Activated CD8-positive, alpha-beta memory T cell treated with anti-CD3 and anti-CD28 coated beads, Interleukin-2, amount 50 U/mL, for 24 hours (primary cell): ENCODE results near the gene PF4V1.
"Not testable (repeated sequence)": the region's sequence is repeated elsewhere in the genome, so short reads cannot be mapped to it uniquely, and the experiment has no call there.

ENCODE experiments used
- DNase-seq: peaks from one replicate; pipeline ENCODE4 v3.0.0-alpha.2; 2020; ENCODE audit errors: extremely low read depth

The PF4V1 gene

DNA sequence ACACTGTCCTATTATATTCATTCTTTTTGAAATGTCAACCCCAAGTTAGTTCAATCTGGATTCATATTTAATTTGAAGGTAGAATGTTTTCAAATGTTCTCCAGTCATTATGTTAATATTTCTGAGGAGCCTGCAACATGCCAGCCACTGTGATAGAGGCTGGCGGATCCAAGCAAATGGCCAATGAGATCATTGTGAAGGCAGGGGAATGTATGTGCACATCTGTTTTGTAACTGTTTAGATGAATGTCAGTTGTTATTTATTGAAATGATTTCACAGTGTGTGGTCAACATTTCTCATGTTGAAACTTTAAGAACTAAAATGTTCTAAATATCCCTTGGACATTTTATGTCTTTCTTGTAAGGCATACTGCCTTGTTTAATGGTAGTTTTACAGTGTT is 17.7 kb downstream of the PF4V1 start:
- DNase-seq = no peak

DNA sequence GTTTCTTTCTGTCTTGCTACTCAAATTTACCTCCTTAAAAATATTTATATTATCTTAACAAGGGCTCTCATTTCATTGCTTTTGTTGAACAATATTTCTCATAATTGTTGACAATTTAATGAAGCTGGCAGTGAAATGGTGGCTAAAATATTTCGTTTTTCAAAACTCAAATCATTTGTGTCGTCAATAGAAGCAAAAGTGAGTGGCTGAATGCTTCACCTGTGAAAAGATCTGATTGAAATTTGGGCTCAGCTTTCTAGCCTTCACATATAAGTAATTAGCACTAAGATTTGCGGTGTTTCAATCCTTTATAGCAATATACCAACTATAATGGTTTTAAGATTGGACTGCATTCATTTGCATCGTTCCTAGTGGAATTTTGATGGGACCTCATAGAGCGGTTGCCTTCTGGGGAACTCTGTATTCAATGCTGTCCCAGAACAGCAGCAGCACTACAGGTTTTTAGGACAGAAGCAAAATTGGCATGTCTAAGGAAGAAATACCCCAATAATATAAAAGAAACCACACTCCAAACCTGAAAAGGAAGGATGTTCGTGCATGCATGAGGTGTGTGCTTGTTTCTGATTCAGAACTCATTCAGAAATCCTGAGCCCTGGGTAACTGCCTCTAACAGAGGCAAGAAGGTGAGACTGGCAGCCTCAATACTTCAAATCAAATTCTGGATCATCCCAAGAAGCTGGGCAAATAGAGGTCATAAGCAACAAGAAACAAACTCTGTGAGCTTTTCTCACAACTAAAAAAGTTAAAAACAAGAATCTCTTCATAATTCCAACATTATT is 18.6 kb downstream of the PF4V1 start:
- no peak for DNase-seq

DNA sequence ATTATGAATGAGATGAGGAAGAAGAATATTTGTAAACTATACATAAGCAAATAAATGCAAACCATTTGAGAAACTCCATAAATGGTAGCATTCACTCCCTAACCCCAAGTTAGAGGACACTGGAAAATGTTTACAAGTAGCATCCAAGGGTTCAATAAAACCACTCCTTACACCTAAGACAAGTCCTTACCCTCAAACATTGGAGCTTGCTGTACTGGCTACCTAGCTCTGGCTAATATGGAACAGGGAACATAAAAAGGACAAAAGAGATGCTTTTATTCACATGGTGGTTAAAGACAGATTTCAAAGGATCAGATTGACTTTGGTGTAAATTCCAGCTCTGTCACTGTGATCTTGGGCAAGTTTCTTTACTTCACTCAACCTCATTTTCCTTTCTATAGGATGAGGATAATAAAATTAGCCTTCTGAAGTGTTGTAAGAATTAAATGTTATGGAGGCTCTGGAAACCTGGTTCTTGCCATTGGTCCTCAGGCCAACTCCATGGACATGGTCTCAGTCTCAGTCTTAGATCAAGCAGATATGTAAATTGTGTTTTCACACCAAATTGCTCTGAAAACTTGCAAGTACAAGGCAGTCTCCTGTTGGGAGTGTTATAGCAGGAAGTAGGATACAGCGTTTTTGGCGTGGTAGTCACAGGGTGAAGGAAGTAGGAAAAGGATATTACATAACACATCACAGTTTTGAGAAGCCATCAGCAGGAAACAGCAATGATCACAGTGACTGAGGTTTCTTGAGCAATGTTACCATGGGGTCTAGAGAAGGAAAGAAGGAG is 19.4 kb downstream of the PF4V1 start:
- no peak for DNase-seq

DNA sequence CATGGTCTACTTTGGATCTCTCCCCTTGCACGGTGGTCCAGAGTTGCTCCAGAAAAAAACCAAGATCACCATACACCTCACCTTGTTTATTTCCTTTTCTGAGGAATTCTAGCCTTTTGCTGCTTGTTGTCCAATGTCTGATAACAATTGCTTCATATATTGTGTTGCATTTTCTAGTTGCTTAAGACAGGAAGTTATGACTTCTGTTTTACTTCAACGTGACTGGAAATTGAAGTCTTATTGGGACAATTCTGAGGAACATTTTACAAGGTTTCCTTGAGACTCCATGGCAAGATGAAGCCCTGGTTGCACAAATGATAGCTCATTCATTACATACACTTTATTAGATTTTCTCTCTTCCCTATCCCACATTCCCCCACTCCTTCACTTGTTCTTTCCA is 21.3 kb downstream of the PF4V1 start:
- DNase-seq = no peak

DNA sequence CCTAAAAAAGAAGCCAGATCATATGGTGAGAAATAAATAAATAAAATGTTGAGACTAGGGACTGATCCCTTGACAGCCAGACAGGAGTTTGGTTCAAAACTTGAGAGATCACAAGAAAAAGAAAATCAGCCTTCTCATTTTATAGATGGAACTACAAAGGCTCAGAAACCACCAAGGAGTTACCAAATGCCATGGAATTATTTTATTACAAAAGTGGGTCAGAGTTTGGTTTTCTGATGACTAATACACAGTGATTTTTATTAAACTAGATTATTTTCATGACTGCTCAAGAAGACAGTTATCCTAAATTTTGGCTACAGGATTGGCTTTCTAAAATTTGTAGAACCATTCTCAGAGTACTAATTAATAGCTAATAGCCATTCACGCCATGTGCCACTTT is 22.3 kb downstream of the PF4V1 start:
- no peak for DNase-seq

DNA sequence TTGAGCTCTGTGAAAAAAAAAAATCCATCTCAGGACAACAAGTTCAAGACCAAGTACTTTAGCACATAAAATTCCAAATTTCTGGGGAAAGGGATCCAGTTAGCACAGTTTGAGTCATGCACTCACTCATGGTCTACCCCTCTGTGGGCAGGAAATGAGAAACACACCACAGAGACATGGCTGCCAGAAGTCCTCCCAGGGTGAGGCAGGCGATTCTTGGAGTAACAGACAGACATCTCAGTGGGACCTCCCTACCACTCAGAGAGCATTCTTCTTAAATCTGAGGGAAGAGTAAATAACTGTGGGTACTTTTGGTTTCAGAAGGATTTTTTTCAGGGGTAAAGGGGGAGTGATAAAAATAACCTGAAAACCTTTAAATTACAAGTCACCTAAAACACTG is 30.2 kb downstream of the PF4V1 start:
- no peak for DNase-seq

DNA sequence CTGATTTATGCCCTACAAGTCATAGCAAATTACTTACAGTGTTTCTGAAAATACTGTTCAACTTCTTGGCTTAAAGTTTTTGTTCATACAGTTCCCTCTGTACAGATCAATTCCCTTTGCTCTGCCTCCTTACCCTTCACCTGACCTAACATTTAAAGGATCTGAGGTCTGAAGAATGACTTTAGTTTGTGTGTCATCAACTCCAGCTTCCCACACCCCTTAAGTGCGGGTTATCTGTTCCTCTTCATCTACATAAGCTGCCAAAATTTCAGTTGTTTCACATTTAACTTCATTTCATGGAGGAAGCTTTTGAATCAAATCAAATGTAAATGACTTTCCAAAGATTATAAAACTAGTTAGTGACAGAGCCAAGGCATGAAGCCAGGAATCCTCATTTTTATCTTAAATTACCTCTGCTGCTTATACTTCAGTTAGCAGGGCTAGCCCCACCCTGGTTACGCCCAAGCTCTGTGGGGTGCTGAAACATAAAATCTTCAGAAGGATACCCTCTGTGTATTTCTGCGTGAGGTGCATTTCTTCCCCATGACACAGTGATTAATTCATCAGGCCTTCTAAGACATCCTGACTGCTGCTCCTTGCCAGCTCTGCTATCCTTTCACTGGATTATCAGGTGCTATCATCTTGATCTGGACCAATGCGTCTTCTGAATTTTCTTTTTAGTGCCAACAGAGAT is 32.6 kb downstream of the PF4V1 start:
- no peak for DNase-seq

DNA sequence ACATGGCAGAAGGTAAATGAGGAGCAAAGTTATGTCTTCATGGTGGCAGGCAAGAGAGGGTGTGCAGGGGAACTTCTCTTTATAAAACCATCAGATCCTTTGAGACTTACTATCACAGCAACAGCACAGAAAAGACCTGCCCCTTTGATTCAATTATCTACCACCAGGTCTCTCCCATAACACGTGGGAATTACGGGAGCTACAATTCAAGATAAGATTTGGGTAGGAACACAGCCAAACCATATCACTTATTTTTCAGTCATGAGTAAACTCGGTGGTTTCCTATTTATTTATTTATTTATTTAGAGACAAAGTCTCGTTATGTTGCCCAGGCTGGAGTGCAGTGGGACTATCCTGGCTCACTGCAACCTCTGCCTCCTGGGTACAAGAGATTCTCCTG is 38.2 kb downstream of the PF4V1 start:
- no peak for DNase-seq

DNA sequence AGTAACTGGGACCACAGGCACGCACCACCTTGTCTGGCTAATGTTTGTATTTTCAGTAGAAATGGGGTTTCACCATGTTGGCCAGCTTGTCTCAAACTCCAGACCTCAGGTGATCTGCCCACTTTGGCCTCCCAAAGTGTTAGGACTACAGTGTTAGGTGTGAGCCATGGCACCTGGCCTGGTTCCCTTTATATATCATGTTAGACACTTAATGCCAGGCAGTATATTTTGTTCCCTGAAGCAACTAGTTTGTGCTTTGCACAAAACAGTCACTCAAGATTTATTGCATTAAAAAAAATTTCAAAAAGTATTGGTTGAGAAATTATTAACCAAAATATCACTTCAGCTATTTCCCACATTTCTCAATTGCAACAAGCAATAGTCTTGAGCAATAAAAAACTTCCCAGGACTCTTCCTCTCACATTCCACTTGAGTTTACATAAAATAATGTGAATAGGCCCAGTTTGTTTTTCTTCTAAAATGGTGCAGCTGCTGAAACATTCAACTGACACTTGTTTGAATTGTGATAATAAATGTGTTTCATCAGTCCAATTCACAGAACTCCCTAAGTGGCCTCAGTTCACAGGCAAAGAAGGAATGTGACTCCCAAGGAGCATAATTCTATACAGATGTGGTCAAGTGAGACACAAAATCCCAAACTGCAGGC is 38.8 kb downstream of the PF4V1 start:
- DNase-seq = no peak

DNA sequence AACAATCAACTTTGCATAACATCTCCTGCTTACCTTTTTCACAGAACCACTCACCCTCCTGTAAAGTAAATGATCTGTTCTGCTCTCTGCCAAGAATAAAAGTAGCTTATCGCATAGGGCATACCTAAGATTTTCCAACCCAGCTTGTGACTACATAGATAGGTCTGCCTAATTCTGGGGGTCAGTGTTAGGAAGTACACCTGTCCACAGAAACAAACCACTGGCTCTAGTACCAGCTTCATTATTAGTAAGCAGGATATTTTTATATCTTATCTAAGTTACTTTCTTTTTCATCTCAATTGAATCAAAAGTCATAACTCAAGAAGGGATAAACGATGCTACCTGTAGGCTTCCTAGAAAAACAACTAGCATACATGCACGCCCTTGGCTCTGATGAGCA is 39.9 kb downstream of the PF4V1 start:
- no peak for DNase-seq

DNA sequence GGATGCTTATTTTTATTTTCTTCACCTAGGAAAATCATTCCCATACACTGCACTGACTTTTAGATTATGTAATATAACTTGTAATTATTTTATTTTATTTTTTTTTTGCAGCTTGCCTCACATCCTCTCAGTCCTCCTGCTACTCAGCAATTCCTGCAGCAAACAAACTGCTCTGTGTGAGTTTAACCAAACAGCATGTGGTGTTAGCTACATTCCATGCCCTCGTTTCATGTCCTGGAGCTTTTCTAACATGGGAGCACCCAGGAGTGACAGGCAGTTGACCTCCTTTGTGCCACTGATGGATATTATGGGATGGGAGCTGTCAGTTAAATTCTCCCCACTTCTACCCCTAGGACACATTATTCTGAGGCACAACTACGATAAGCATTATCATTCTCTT is 40.9 kb downstream of the PF4V1 start:
- no peak for DNase-seq

DNA sequence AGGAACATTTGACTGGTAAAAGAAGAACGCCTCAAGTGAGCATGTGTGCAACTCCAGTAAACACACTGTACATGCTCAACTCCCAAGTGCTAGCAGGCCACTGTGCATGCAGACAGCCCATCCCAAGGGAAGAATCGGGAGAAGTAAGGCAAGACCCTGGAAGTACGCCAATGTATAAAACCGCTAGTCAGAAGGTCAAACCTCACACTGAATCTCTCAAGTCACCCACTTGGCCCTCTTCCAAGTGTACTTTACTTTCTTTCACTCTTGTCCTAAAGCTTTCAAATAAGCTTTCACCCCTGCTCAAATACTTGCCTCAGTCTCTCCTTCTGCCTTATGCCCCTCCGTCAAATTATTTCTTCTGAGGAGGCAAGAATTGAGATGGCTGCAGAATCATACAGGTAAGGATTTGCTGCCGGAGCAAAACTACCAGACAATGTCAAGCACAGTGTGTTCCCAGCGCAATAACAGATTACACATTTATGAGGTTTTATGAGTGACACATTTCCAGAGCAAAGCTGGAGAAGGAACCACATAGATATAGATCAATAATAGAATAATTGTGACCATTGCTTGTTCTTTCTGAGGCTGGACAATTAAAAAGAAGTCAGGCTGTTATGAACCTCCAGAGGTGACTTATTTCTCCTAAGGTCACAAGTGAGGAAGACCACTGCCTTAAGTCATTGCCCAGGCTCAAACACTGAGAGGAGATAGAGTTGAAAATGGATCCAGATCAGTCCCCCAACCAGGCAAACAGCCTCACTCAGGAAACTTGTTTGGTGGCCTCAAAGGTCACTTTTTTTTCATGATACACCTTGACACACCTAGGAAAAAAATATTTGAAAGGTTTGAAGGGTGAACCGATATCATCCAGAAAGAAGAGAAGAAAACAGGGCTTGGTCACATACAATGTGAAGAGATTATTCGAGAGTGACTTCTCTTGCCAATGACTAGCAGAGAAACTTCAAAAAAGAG is 42.4 kb downstream of the PF4V1 start:
- no peak for DNase-seq

DNA sequence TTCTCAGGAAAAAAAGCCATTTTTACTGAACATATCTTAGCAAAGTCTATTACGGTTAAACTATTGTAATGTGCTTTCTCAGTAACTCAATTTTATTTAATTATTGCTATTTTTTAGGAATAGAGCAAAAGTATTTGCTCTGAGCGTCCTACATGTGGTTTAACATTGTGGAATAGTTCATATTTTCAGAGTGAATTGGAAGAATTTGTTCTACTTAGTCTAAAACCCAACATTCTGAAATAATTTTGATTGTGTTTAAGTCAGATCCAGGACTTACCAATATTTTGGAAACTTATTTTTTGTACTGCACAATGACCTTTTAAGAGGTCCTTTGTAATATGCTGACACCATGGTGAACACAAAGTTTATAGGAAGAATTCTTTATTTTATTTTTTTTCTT is 43.3 kb downstream of the PF4V1 start:
- DNase-seq = no peak

DNA sequence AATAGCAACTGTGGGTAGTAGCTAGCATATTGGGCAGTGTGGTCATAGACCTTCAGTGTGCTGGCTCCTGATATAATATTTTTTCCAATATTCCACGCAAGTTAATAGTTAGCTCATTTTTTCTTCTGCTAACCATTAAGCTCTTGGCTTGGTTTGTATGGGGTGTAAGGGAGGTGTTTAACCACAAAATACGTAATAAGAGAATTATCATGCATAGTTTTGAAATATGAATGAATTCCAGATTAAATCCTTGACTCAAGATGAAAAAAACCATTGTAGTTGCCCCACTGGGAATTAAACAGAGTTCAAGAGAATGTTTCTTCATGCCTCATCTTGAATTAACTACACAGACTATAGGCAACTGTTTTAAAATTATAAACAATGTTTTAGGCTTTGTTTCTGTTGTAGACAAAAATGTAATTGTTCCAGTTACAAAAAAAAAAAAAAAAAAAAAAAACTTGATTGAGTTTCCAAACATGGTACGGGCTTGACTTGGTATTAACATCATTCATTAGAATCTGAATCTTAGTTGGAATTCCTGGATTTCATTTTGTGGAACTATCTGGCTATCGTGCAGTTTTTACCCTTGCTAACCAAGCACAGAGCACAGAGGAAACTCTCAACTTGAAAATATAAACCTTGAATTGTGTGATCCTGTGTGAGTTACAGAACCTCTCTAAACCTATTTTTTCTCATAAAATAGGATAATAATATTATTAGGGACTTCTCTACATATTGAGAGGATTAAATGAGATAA is 44.5 kb downstream of the PF4V1 start:
- no peak for DNase-seq

DNA sequence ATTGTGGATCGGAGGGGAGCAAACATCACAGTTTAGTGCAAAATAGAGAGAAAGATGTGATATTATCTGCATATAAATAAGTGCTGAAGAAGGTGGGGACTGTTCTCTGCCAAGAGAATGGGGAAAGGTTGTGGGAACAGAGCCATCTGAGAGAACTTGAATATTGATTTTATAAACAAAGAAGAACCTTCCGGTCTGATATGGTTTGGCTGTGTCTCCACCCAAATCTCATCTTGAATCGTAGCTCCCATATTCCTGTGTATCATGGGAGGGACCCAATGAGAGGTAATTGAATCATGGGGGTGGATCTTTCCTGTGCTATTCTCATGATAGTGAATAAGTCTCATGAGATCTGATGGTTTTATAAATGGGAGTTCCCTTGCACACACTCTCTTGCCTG is 46.2 kb downstream of the PF4V1 start:
- DNase-seq = not testable (repeated sequence)

DNA sequence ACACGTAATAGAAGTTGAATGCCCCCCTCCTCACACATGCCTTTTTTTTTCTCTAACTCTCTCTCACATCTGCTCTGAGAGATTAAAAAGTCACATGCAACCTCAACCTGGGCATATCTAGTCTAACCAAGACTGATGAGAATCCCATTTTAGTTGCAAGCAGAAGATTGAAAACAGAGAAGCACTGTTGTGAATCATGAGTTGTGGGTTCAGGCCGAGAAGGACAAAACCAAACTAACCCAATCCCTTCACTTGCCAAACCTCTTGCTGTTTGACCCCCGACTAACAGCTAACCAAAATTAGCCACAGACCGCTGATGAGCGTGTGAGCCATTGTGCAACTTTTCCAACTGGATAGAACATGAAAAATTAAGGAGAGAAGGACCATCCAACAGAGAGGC is 47.9 kb downstream of the PF4V1 start:
- no peak for DNase-seq

DNA sequence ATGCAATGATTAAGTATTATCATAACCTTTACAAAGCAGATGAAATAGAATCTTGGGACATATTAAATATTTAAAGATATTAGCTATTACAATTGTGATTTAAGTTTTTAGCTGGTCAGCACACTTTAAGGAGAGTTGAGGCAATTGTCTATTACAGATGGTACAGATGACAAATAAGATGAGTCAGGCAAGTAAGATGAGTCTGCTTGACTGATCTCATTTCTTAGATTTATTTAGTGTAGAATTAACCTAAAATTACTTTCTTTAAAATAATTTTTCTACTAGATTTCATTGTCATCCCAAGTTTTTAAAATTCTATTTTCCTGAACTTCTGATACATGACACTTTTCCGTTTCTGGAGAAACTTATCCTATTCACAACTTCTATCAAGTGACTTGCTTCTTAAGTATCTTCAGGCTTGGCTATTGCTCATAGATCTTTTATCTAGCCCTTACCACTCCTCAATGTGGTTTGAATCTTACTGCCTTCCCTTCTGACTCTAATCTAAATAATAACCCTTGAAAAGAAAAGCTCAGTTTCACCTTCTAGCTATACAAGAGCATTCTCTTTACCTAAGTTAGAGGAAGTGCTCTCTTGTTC is 49.0 kb downstream of the PF4V1 start:
- no peak for DNase-seq

DNA sequence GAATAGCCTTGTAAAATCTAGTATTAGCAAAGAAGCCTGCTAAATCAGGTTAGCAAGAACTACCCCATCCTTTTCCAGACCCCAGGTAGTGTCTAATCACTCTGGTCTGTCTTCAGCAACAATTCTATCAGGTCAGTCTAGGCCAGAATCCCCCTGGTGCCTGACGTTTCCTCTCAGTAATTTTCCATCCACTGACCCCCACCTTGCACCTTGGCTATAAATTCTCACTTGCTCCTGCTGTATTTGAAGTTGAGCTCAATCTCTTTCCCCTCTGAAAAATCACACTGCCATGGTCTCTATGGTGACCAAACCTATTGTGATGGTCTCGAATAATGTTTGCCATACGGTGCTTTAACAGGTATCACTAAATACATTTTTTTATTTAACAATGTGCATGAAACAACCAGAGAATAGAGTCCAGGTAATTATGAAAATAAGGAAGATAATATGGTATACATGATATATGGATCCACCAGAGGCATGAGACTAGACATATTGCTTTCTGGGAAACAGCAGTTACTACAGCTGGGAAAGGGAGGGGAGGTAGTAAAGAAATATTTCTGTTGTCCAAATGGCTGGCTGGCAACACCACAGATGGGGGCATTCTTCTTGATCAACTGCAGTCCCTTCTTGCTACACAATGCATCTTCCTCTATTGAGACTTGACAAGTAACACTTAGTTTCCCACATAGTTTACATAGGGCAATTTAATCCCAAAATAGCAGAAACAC is 49.9 kb downstream of the PF4V1 start:
- DNase-seq = no peak
